H7 (cell line): ENCODE data around the gene NVL. TPM values are rescaled to one million over a fixed set of nuclear protein-coding genes. Genes with fewer than 3 reads are reported as not detected.
"Not testable (repeated sequence)": the region's sequence is repeated elsewhere in the genome, so short reads cannot be mapped to it uniquely, and the experiment has no call there.

Experiments used
- DNase-seq: peaks from one replicate; pipeline ENCODE4 v3.0.0; 2012
- H3K27me3 ChIP-seq: 2 replicates; pipeline ENCODE4 v1.6.0; 2011; ENCODE audit warnings: mild to moderate bottlenecking, low read length; ENCODE audit not compliant: control insufficient read depth, insufficient read depth
- H3K36me3 ChIP-seq: replicated peaks from 2 replicates; pipeline ENCODE4 v1.5.1; 2011; ENCODE audit warnings: low read length; ENCODE audit not compliant: control insufficient read depth, insufficient read depth
- H3K4me3 ChIP-seq: 2 replicates; pipeline ENCODE4 v1.5.1; 2011; ENCODE audit warnings: low read depth, mild to moderate bottlenecking, control low read depth, low read length, moderate library complexity; ENCODE audit not compliant: insufficient read depth
- total RNA-seq: library from RNA; depleted of rRNA; stranded (reverse); fragments of >200 nt; shearing (Covaris generic); gene quantifications from 2 replicates; pipeline ENCODE4 v1.2.3, GENCODE V29; 2014; rRNA removed

The NVL gene
- 49.3 and 60.3 TPM in 2 replicates for total RNA-seq

- Histone ChIP-seq H3K4me3 (peak within 1 kb of the TSS; percentile 91), H3K36me3 (no peaks in the 10 kb centered on the region), H3K27me3 (no peaks in the 10 kb centered on the region)
- peak; percentile 89 for DNase-seq
These were observed at the start of gene NVL for GRCh38 chr1:224329842-224330753. Gene NVL, minus strand, starts transcription at chr1:224330172. Its CDS starts 45 bp downstream, at chr1:224330127.

DNA sequence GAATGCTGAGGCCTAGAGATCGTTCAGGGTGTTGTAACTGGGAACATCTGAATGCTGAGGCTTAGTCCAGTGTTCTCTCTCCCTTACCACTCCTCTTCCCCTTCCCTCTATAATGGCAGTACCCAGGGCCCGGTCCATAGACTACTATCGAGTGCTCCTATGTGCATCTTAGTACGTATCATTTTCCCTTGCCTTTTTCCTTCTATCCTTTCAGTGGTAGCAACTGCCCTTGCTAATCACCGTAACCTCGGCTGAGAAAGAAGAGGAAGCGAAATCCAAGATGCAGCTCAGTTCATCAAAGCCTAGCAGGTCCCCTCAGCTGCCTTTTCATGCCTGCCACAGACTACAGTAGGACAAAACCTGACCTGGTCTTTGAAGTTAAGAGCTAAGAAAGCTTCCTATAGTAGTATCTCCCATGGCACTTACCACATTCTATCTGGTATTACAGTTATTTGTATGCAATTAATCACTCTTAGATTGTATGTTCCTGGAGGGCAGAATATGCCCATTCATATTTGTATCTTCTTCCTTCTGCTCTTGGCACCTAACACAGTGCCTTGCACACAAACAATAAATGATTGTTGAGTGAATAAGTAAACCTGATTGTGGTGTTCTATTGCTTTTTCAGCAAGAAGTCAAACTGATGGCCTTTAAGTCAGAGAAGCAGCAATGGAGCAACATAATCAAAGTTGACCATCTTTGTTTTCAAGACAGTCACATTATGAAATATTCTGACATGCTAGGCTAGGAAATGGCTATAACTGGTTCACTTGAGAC, 49.1 kb upstream of the NVL start:
- H3K4me3 ChIP-seq = no peak overlapping the region
- no peaks in the 10 kb centered on the region for H3K27me3 ChIP-seq
- no peak for DNase-seq
- H3K36me3 ChIP-seq = peaks cover 17% of the 10 kb centered on the region

DNA sequence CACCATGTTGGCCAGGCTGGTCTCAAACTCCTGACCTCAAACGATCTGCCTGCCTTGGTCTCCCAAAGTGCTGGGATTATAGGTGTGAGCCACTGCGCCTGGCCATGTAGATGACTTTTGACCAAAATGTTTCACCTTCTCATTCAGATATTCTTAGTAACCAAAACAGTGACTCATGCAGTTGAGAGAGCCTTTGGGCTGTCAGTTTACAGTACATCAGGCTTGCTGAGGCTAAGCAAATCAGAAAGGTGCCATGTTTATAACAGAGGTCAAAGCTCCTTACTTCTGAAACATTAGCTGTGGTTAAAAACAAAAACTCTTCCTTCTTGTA, 47.7 kb upstream of the NVL start:
- Histone ChIP-seq H3K27me3 (no peaks in the 10 kb centered on the region), H3K4me3 (no peak overlapping the region), H3K36me3 (peaks cover 17% of the 10 kb centered on the region)
- DNase-seq = no peak

DNA sequence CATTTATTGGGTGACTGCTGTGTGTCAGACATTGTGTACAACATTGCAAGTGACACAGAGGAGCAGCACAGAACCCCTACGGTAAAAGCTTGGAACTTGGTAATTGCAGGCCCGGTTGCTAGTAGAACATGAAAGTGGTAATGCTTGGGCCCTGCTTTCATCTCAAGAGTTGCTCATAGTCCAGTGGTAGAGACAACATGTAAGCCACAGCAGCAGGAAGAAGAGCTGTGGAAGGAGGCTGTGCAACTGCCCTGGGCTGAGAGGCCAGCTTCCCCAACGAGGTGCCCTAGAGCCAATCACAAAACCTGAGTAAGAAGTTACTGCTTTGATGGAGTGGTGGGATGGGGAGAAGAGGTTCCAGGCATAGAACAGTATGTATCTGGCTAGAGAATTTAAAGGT, 45.1 kb upstream of the NVL start:
- Histone ChIP-seq H3K36me3 (peaks cover 20% of the 10 kb centered on the region), H3K27me3 (no peaks in the 10 kb centered on the region), H3K4me3 (no peak overlapping the region)
- no peak for DNase-seq

DNA sequence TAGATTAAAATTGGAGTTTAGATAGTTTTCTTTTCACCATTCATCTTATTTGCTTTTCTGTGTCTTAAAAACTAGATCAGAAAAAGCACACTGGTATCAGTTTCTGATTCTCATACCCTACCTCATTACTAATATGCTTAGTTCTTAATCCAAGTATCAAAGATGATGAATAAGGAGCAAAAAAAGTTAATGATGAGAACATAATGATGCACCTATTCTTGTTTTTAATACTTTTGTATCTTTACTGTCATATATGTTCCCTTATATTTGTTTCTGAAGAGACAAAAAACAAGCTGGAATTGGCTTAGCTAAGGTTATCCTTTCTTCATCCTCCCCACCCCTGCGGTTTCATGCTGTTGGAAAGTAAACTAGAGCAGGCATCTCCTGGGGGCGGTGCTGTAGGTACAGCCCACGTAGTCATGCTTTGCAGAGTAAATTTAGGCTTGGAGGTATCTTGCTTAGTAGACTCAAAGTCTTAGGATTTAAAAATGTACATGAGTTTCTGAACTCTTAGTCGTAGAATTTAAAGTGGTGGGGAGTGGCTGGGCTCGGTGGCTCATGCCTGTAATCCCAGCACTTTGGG, 43.1 kb upstream of the NVL start:
- Histone ChIP-seq H3K27me3 (no peaks in the 10 kb centered on the region), H3K36me3 (peaks cover 25% of the 10 kb centered on the region), H3K4me3 (no peak overlapping the region)
- DNase-seq = no peak

DNA sequence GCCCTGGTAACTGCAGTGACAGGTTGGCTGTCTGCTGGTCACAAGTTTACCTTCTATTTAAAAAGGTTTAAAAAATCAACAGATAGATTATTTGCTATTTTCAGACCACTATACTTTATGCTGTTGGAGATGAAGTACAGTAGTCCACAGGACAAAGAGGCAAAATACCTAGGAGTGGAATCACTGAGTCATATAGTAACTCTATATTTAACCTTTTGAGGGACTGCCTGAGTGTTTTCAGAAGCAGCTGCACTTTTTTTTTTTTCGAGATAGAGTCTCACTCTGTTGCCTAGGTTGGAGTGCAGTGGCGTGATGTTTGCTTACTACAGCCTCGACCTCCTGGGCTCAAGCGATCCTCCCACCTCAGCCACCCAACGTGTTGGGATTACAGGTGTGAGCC, 38.4 kb upstream of the NVL start:
- H3K4me3 ChIP-seq = no peak overlapping the region
- no peak for DNase-seq
- peaks cover 16% of the 10 kb centered on the region for H3K36me3 ChIP-seq
- no peaks in the 10 kb centered on the region for H3K27me3 ChIP-seq

- Histone ChIP-seq H3K4me3 (no peak overlapping the region), H3K36me3 (peaks cover under 1% of the 10 kb centered on the region), H3K27me3 (no peaks in the 10 kb centered on the region)
- DNase-seq = no peak
These were observed 29.2 kb upstream of the NVL start for GRCh38 chr1:224359207-224359606.

DNA sequence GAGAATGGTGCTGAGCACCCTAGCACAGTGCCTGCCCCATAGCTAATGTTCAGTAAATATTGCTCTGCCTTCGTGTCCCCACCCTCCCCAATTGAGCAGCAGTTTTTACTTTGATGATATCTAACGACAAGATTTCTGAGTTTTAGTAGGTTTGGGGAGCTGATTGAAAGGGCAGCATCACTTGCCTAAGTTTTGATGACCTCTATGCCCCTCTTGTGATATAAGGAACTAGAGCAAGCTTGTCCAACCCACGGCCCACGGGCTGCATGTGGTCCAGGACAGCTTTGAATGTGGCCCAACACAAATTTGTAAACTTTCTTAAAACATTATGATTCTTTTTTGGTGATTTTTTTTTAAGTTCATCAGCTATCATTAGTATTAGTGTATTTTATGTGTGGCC, 28.3 kb upstream of the NVL start:
- Histone ChIP-seq H3K27me3 (no peaks in the 10 kb centered on the region), H3K36me3 (no peaks in the 10 kb centered on the region; the same call in 1 of the 2 replicates), H3K4me3 (peak overlapping the region; percentile 87)
- DNase-seq = no peak

DNA sequence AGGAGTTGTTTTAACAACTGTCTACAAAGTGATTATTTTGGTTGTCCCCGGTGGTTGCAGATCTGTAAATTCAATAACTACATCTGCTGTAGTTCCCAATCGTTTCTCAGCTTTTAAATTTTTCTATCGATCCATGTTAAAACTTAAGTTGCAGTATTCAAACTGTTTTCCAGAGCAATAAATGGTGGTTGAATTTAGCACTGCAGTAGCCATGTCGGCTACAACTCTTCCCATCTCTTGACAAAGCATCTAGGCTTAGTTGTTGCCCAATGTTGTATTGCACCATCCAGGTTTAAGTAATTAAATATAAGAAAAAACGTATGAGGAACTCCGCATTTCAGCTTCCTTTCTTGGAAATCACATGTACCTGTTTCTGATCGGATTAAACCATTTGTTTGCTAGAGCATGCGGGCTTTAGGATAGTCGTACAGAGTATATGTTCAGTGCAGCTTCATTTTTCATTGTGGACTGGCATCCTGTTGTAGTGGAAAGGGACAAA, 27.7 kb upstream of the NVL start:
- Histone ChIP-seq H3K36me3 (no peaks in the 10 kb centered on the region; the same call in 1 of the 2 replicates), H3K27me3 (no peaks in the 10 kb centered on the region), H3K4me3 (peak overlapping the region; percentile 87)
- DNase-seq = peak; percentile 22

- peak; percentile 95 for DNase-seq
- Histone ChIP-seq H3K4me3 (peak within 1 kb of the TSS; percentile 87), H3K36me3 (no peaks in the 10 kb centered on the region; the same call in 1 of the 2 replicates)
These were observed 27.0 kb upstream of the NVL start, which contains the start of gene CNIH4 for GRCh38 chr1:224356685-224357625. Gene CNIH4, plus strand, starts transcription at chr1:224356879. Its CDS starts 46 bp downstream, at chr1:224356925.

DNA sequence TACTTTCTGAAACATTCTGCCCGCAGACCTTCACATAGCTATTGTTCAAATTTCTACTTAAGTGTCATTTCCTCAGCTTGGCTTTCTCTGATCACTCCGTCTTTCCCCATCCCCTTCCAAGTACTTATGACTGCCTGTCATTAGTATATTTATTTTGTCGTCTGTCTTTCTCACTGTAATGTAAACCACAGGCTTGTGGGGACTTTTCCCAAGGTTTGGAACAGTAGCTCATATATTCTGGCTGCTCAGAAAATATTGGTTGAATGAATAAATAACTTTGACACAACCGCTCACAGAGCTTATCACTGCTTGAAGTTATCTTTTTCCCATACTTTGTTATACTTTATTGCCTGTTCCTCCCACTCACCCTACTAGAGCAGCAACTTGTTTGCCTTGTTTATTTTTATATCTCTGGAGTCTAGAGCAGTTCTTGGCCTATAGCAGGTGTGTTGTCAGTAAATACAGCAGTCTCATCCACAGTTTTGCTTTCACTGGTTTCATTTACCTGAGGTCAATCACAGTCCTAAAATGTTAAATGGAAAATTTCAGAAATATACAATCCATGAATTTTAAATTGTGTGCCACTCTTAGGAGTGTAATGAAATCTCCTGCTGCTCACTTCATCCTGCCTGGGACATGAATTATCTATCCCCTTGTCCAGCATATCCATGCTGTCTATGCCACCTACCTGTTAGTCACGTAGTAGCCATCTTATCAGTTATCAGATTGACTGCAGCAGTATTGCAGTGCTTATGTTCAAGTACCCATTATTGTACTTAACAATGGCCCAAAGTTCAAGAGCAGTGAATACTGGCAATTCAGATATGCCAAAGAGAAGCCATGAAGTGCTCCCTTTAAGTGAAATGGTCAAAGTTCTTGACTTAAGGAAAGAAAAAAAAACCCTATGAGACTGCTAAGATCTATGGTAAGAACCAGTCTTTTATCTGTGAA, 24.3 kb upstream of the NVL start:
- Histone ChIP-seq H3K4me3 (no peak overlapping the region), H3K27me3 (no peaks in the 10 kb centered on the region), H3K36me3 (no peaks in the 10 kb centered on the region)
- no peak for DNase-seq

More at GRCh38 chr1:224356685-224357625, 27.0 kb upstream of the NVL start, which contains the start of gene CNIH4:
- no peaks in the 10 kb centered on the region for H3K27me3 ChIP-seq

DNA sequence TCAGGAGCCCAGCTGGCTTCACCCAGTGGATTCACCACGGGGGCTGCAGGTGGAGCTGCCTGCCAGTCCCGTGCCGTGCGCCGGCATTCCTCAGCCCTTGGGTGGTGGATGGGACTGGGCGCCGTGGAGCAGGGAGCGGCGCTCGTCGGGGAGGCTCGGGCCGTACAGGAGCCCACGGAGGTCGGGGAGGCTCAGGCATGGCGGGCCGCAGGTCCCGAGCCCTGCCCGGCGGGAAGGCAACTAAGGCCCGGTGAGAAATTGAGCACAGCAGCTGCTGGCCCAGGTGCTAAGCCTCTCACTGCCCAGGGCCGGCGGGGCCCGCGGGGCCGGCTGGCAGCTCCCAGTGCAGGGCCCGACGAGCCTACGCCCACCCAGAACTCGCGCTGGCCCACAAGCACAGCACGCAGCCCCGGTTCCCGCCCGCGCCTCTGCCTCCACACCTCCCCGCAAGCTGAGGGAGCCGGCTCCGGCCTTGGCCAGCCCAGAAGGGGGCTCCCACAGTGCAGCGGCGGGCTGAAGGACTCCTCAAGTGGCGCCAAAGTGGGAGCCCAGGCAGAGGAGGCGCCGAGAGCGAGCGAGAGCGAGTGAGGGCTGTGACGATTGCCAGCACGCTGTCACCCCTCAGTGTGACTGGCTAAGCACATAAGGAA, 22.6 kb upstream of the NVL start:
- DNase-seq, H3K36me3 ChIP-seq, H3K4me3 ChIP-seq, H3K27me3 ChIP-seq: not testable (repeated sequence)
